Activated CD4-positive, alpha-beta T cell treated with anti-CD3 and anti-CD28 coated beads for 4 hours (primary cell): ENCODE data around the gene HEPHL1.
A peak's percentile ranks its signal among the peaks of the same experiment; 100 is the strongest.
"Not testable (repeated sequence)": the region's sequence is repeated elsewhere in the genome, so short reads cannot be mapped to it uniquely, and the experiment has no call there.

Experiments used
- DNase-seq, 2 donors: peaks; one replicate each; pipeline ENCODE4 v3.0.0-alpha.2; 2020

HEPHL1 gene

GRCh38 chr11:94151903-94152677 lies 130.9 kb downstream of the HEPHL1 start:
- DNase-seq = peak; percentile 15 to 18

DNA sequence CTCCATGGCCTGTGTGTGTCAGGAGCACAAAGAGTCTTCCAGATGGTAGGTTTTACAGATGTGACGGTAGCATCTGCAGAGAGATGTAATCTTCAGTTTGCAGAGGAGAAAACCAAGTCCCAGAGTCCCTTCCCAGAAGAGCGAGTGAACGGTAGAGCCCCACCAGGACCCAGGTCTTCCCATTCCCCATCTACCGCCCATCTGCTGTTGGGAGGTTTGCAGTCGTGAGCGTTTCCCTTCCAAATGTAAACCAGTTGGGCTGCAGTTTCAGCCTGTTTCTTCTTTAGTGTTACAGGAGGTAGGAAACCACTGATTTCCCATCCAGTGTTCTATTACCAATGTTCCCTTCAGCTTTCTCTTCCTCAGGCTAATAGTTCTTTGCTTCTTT lies 131.5 kb downstream of the HEPHL1 start:
- DNase-seq = no peak

- DNase-seq = no peak
Measured at GRCh38 chr11:94153320-94153719, 132.2 kb downstream of the HEPHL1 start.

DNA sequence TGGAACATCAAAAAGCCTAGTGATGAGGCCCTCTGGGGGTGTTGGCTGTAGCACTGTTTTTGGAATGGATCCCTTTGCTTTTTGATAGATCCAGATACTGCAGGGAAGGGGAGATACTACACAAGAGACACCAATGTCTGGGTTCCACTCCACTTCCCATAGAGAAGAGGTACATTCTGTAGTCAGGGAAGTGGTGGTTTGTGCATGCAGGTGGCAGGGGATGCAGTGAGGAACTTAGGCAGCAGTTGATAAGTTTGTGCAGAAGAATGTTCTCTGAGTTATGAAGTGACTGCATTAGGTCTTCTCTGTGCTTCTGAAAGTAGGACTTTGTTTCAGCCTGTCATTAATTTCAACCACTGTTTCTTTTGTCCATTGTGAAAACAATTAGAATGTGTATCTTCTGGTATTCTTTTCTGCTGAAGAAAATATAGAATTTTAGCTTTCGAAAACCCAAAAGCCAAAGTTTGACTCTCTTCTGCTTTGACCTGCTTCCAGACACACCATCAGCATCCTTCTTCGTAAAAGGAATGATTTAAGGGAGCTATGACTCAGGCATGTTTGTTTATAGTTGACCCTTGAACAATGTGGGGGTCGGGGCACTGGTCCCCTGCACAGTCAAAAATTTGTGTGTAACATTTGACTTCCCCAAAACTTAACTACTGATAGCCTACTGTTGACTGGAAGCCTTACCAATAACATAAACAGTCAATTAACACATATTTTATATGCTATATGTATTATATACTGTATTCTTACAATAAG lies 133.1 kb downstream of the HEPHL1 start:
- no peak for DNase-seq

GRCh38 chr11:94157339-94157738 lies 136.2 kb downstream of the HEPHL1 start:
- DNase-seq = not testable (repeated sequence)
